SK-N-SH (cell line): Measurements from ENCODE around the gene GLIS1. TPM values are rescaled to one million over a fixed set of nuclear protein-coding genes. Genes with fewer than 3 reads are reported as not detected.

Experiments used
- CTCF ChIA-PET: fragments of 300-600, 350-600 bp; formaldehyde crosslinking; extraction: SDS; loops from one replicate; lab custom pipeline; 2021; lab: Yijun Ruan, JAX
- POLR2A ChIA-PET: fragments of 350-600 bp; sonication (Branson Sonifier 250); formaldehyde crosslinking; extraction: SDS; loops from one replicate; lab custom pipeline; 2020; ENCODE audit warnings: antibody characterized with exemption, inconsistent platforms; lab: Yijun Ruan, JAX
- DNase-seq: peaks from one replicate; pipeline ENCODE4 v3.0.0; 2012
- H2AFZ ChIP-seq: fragments of 200-600 bp; sonication (generic); 2 replicates; pipeline ENCODE4 v1.8.1; 2016; ENCODE audit warnings: antibody characterized with exemption, mild to moderate bottlenecking, low read depth
- H3F3A ChIP-seq: fragments of 200-600 bp; sonication (generic); replicated peaks from 2 replicates; pipeline ENCODE3; 2016; ENCODE audit warnings: antibody characterized with exemption, mild to moderate bottlenecking; ENCODE audit not compliant: insufficient read depth
- H3K27ac ChIP-seq, 2 experiments: fragments of 200-500 bp in 1 of 2; fragments of 200-600 bp in 1 of 2; sonication (Bioruptor generic) in 1 of 2; sonication (generic), shearing (Covaris generic) in 1 of 2; 2 replicates each; pipeline versions ENCODE4 v1.5.1 to v1.6.1; 2014 to 2016; ENCODE audit warnings: low read depth in 2 of 2, inconsistent platforms in 1 of 2, low read length in 1 of 2, mild to moderate bottlenecking in 1 of 2, mixed read lengths in 1 of 2
- H3K27me3 ChIP-seq: fragments of 200-600 bp; sonication (generic), shearing (Covaris generic); 2 replicates; pipeline ENCODE4 v1.6.1; 2016; ENCODE audit warnings: mixed run types; ENCODE audit not compliant: insufficient read depth
- H3K36me3 ChIP-seq, 2 experiments: fragments of 200-500 bp in 1 of 2; fragments of 200-600 bp in 1 of 2; sonication (Bioruptor generic) in 1 of 2; sonication (generic) in 1 of 2; replicated peaks in 1 of 2; 2 replicates each; pipeline versions ENCODE3 to v1.5.1; 2014 to 2016; ENCODE audit warnings: low read length in 1 of 2, mild to moderate bottlenecking in 1 of 2; ENCODE audit not compliant: insufficient read depth in 2 of 2, control insufficient read depth in 1 of 2
- H3K4me1 ChIP-seq, 2 experiments: fragments of 200-500 bp in 1 of 2; fragments of 200-600 bp in 1 of 2; sonication (Bioruptor generic) in 1 of 2; sonication (generic), shearing (Covaris generic) in 1 of 2; 2 replicates each; pipeline versions ENCODE4 v1.5.1 to v1.6.1; 2014 to 2016; ENCODE audit warnings: low read depth in 1 of 2, low read length in 1 of 2, mixed run types in 1 of 2; ENCODE audit not compliant: insufficient read depth in 2 of 2, control insufficient read depth in 1 of 2
- H3K4me2 ChIP-seq: fragments of 200-600 bp; sonication (generic), shearing (Covaris generic); 2 replicates; pipeline ENCODE4 v1.6.1; 2017; ENCODE audit warnings: mixed run types
- H3K4me3 ChIP-seq, 2 experiments: fragments of 200-500 bp in 1 of 2; fragments of 200-600 bp in 1 of 2; sonication (Bioruptor generic) in 1 of 2; sonication (generic), shearing (Covaris generic) in 1 of 2; 2 replicates each; pipeline versions ENCODE4 v1.5.1 to v1.8.1; 2014 to 2016; ENCODE audit warnings: low read depth in 2 of 2, inconsistent platforms in 1 of 2, low read length in 1 of 2, mild to moderate bottlenecking in 1 of 2, mixed read lengths in 1 of 2, moderate library complexity in 1 of 2
- H3K79me2 ChIP-seq: fragments of 200-600 bp; sonication (generic); 2 replicates; pipeline ENCODE4 v1.8.1; 2017; ENCODE audit warnings: mild to moderate bottlenecking; ENCODE audit not compliant: insufficient read depth
- H3K9ac ChIP-seq: fragments of 200-600 bp; sonication (generic); 2 replicates; pipeline ENCODE4 v1.6.1; 2017; ENCODE audit warnings: mixed run types
- H3K9me2 ChIP-seq: fragments of 200-600 bp; sonication (generic); 2 replicates; pipeline ENCODE4 v1.6.1; 2017; ENCODE audit warnings: mixed run types
- H3K9me3 ChIP-seq: fragments of 200-600 bp; sonication (generic); 2 replicates; pipeline ENCODE4 v1.6.1; 2017; ENCODE audit warnings: mixed run types, mild to moderate bottlenecking, moderate library complexity
- H4K20me1 ChIP-seq: fragments of 200-600 bp; sonication (generic); 2 replicates; pipeline ENCODE4 v1.6.1; 2017; ENCODE audit warnings: mild to moderate bottlenecking, mixed run types; ENCODE audit not compliant: insufficient read depth
- CHD2 ChIP-seq: fragments of 150-350 bp; IDR thresholded peaks from 2 replicates; pipeline ENCODE4 v1.6.1; 2018; ENCODE audit warnings: low read length; ENCODE audit not compliant: partially characterized antibody
- ELF1 ChIP-seq: IDR thresholded peaks from 2 replicates; pipeline ENCODE4 v1.4.0; 2012
- EP300 ChIP-seq, 2 experiments: IDR thresholded peaks; 2 replicates each; pipeline versions ENCODE4 v1.4.0 to v1.6.1; 2012; ENCODE audit warnings: borderline replicate concordance in 1 of 2, low read depth in 1 of 2, low read length in 1 of 2
- EZH2phosphoT487 ChIP-seq: fragments of 200-600 bp; sonication (generic); IDR thresholded peaks from 2 replicates; pipeline ENCODE4 v1.6.1; 2017; ENCODE audit warnings: low read depth, mixed run types, mild to moderate bottlenecking, antibody characterized with exemption, moderate library complexity, borderline replicate concordance
- GATA2 ChIP-seq: sonication (generic); formaldehyde crosslinking; IDR thresholded peaks from 2 replicates; pipeline ENCODE4 v1.5.0; 2020; ENCODE audit warnings: mild to moderate bottlenecking, missing genetic modification reagents
- MEF2A ChIP-seq: IDR thresholded peaks from 2 replicates; pipeline ENCODE4 v1.4.0; 2012; ENCODE audit warnings: low read depth, borderline replicate concordance
- NFIC ChIP-seq: IDR thresholded peaks from 2 replicates; pipeline ENCODE4 v1.4.0; 2012; ENCODE audit warnings: borderline replicate concordance
- NRF1 ChIP-seq: IDR thresholded peaks from 2 replicates; pipeline ENCODE4 v1.6.1; 2012; ENCODE audit warnings: low read depth, mild to moderate bottlenecking, low read length
- POLR2AphosphoS5 ChIP-seq: IDR thresholded peaks from 2 replicates; pipeline ENCODE4 v1.6.1; 2012; ENCODE audit warnings: low read depth, low read length
- RAD21 ChIP-seq: IDR thresholded peaks from 2 replicates; pipeline ENCODE4 v1.6.1; 2012; ENCODE audit warnings: mild to moderate bottlenecking, low read length
- RCOR1 ChIP-seq: fragments of 150-350 bp; IDR thresholded peaks from 2 replicates; pipeline ENCODE4 v1.6.1; 2017; ENCODE audit warnings: antibody characterized with exemption, low read length
- RFX5 ChIP-seq: IDR thresholded peaks from 2 replicates; pipeline ENCODE4 v1.6.1; 2012; ENCODE audit warnings: mild to moderate bottlenecking, improper control_type of control experiment, low read length
- RXRA ChIP-seq: IDR thresholded peaks from 2 replicates; pipeline ENCODE4 v1.4.0; 2012; ENCODE audit warnings: low read depth, mild to moderate bottlenecking, borderline replicate concordance
- SIN3A ChIP-seq: IDR thresholded peaks from 2 replicates; pipeline ENCODE4 v1.6.1; 2012; ENCODE audit warnings: low read depth, mild to moderate bottlenecking, low read length, moderate library complexity, borderline replicate concordance
- SMC3 ChIP-seq: IDR thresholded peaks from 2 replicates; pipeline ENCODE4 v1.6.1; 2012; ENCODE audit warnings: low read depth, low read length, improper control_type of control experiment
- YY1 ChIP-seq: IDR thresholded peaks from 2 replicates; pipeline ENCODE4 v1.4.0; 2012; ENCODE audit warnings: low read depth, mild to moderate bottlenecking
- WGBS: methylation state at CpG from one replicate; pipeline ENCODE4 v1.1.6; 2017; ENCODE audit warnings: low lambda C conversion rate; 5-methylcytosine and 5-hydroxymethylcytosine counted together
- polyA plus RNA-seq, 3 experiments: library from polyadenylated mRNA; depleted of rRNA; stranded (reverse); fragments of >200 nt; gene quantifications; 2 replicates each; pipeline ENCODE4 v1.2.3, GENCODE V29; 2012
- TF ChIP-seq, protein P1 (sequence below): IDR thresholded peaks from 2 replicates; pipeline ENCODE4 v1.4.0; 2012; ENCODE audit warnings: low read depth, borderline replicate concordance
- TF ChIP-seq, protein P2 (sequence below): fragments of 150-350 bp; IDR thresholded peaks from 2 replicates; pipeline ENCODE4 v1.6.1; 2016; ENCODE audit warnings: mild to moderate bottlenecking, low read depth, low read length
- TF ChIP-seq, protein P3 (sequence below): IDR thresholded peaks from 2 replicates; pipeline ENCODE4 v1.6.1; 2012; ENCODE audit warnings: mild to moderate bottlenecking, low read depth, low read length, moderate library complexity

Gene GLIS1
- polyA plus RNA-seq, 1 of the 3 experiments (the other 2 are of a cell fraction) = 0.13 TPM

DNA sequence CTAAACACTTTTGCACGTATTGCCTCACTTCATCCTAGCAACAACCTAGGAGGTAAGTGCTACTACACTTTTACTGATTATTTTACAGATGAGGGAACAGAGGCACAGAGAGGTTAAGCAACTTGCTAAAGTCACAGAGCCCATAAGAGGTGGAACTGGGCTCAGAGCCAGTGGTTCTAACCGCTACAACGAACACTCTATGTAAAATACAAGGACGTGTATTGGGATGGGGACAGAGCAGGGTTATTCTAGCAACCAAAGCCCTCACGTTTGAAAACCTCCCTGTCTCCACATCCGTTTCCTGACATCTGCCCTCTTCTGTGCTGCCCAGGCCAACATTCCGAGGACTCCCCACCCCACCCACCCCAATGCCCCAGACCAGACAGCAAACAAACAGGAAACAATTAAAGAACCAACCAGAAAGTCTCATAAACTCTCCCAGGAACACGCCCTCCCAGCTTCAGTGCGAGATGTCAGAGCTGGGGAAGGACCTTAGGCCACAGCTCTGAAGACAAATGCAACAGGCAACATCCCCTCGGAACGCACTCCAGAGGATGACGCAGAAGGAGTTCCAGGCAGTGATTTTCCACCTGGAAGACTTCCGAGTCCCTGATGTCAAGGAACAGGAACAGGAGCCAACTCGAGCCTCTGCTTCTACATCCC is 41.1 kb downstream of the GLIS1 start:
- DNase-seq = no peak
- Histone ChIP-seq H4K20me1 (no peaks in the 10 kb centered on the region), H3K4me3 (no peak overlapping the region), H3K79me2 (no peaks in the 10 kb centered on the region), H3F3A (no peaks in the 10 kb centered on the region), H3K27me3 (no peaks in the 10 kb centered on the region), H3K4me2 (no peak overlapping the region), H3K9me3 (no peaks in the 10 kb centered on the region), H3K27ac (no peak overlapping the region), H2AFZ (no peak overlapping the region), H3K9ac (no peak overlapping the region), H3K36me3 (no peaks in the 10 kb centered on the region), H3K9me2 (no peaks in the 10 kb centered on the region), H3K4me1 (peaks cover 0 to 18% of the 10 kb centered on the region in 2 experiments; a peak in 1 of 4 replicates)
- POLR2A ChIA-PET = no interaction called here
- CTCF ChIA-PET = interaction anchor here (3.0 kb wide), 1 partner anchor 212 kb away, joined by 15 read pairs; no protein-coding TSS in a partner anchor
- TF ChIP-seq RFX5 (no peak), SIN3A (no peak), NRF1 (no peak), POLR2AphosphoS5 (no peak), GATA2 (CRISPR knock-in tag) (no peak), NFIC (no peak), EP300 (IDR thresholded peaks at IDR 0.05; ENCODE audit: borderline replicate concordance in 1 of 2, low read depth in 1 of 2, low read length in 1 of 2) (no peak), RAD21 (no peak), SMC3 (no peak), MEF2A (no peak), EZH2phosphoT487 (no peak), ELF1 (no peak), RXRA (no peak), YY1 (no peak), RCOR1 (no peak), CHD2 (no peak)
- TF ChIP-seq, protein P1, sequence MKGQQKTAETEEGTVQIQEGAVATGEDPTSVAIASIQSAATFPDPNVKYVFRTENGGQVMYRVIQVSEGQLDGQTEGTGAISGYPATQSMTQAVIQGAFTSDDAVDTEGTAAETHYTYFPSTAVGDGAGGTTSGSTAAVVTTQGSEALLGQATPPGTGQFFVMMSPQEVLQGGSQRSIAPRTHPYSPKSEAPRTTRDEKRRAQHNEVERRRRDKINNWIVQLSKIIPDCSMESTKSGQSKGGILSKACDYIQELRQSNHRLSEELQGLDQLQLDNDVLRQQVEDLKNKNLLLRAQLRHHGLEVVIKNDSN = no peak
- TF ChIP-seq, protein P2, sequence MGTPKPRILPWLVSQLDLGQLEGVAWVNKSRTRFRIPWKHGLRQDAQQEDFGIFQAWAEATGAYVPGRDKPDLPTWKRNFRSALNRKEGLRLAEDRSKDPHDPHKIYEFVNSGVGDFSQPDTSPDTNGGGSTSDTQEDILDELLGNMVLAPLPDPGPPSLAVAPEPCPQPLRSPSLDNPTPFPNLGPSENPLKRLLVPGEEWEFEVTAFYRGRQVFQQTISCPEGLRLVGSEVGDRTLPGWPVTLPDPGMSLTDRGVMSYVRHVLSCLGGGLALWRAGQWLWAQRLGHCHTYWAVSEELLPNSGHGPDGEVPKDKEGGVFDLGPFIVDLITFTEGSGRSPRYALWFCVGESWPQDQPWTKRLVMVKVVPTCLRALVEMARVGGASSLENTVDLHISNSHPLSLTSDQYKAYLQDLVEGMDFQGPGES = no peak
- TF ChIP-seq, protein P3, sequence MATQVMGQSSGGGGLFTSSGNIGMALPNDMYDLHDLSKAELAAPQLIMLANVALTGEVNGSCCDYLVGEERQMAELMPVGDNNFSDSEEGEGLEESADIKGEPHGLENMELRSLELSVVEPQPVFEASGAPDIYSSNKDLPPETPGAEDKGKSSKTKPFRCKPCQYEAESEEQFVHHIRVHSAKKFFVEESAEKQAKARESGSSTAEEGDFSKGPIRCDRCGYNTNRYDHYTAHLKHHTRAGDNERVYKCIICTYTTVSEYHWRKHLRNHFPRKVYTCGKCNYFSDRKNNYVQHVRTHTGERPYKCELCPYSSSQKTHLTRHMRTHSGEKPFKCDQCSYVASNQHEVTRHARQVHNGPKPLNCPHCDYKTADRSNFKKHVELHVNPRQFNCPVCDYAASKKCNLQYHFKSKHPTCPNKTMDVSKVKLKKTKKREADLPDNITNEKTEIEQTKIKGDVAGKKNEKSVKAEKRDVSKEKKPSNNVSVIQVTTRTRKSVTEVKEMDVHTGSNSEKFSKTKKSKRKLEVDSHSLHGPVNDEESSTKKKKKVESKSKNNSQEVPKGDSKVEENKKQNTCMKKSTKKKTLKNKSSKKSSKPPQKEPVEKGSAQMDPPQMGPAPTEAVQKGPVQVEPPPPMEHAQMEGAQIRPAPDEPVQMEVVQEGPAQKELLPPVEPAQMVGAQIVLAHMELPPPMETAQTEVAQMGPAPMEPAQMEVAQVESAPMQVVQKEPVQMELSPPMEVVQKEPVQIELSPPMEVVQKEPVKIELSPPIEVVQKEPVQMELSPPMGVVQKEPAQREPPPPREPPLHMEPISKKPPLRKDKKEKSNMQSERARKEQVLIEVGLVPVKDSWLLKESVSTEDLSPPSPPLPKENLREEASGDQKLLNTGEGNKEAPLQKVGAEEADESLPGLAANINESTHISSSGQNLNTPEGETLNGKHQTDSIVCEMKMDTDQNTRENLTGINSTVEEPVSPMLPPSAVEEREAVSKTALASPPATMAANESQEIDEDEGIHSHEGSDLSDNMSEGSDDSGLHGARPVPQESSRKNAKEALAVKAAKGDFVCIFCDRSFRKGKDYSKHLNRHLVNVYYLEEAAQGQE = no peak
- 59% methylated on average over 12 of the region's 14 CpGs for WGBS
